PC-3 (cell line): ENCODE results near the gene VPS8. TPM values are rescaled to one million over a fixed set of nuclear protein-coding genes. Genes with fewer than 3 reads are reported as not detected.

Source experiments
- ATAC-seq: fragments of 200-7000 bp; cut with Tn5 transposase; 2 replicates; pipeline ENCODE4 v1.9.1; 2020; ENCODE audit warnings: mild to moderate bottlenecking, moderate library complexity
- BruUV-seq: library from RNA; stranded (reverse); fragments of 400-500 nt; replicated peaks from 2 replicates; lab custom pipeline; 2021; lab: Mats Ljungman, UMichigan
- CTCF ChIA-PET: fragments of 300-600 bp; sonication (Branson Sonifier 250); formaldehyde crosslinking; loops from one replicate; lab custom pipeline; 2022; ENCODE audit warnings: antibody characterized with exemption; lab: Charles Lee
- POLR2A ChIA-PET: fragments of 300-600 bp; sonication (Branson Sonifier 250); formaldehyde crosslinking; loops from one replicate; lab custom pipeline; 2022; ENCODE audit warnings: antibody characterized with exemption; ENCODE audit not compliant: unreplicated experiment; lab: Charles Lee
- DNase-seq: peaks from one replicate; pipeline ENCODE4 v3.0.0-alpha.2; 2015
- H2AFZ ChIP-seq: fragments of 300-600 bp; sonication (generic); 2 replicates; pipeline ENCODE4 v1.6.0; 2016; ENCODE audit warnings: antibody characterized with exemption, low read length
- H3F3A ChIP-seq: fragments of 300-600 bp; sonication (generic); one replicate; pipeline ENCODE4 v1.6.0; 2017; ENCODE audit warnings: antibody characterized with exemption, low read length, control low read depth, mild to moderate bottlenecking; ENCODE audit not compliant: unreplicated experiment
- H3K27ac ChIP-seq: fragments of 300-600 bp; sonication (generic); 2 replicates; pipeline ENCODE4 v1.5.1; 2016; ENCODE audit warnings: mild to moderate bottlenecking, low read length
- H3K27me3 ChIP-seq: fragments of 300-600 bp; sonication (generic); 2 replicates; pipeline ENCODE4 v1.6.1; 2016; ENCODE audit warnings: low read length, mixed read lengths
- H3K36me3 ChIP-seq: fragments of 300-600 bp; sonication (generic); 2 replicates; pipeline ENCODE4 v1.6.1; 2016; ENCODE audit warnings: low read depth, mixed run types, low read length, mixed read lengths
- H3K4me1 ChIP-seq: fragments of 300-600 bp; sonication (generic); 2 replicates; pipeline ENCODE4 v1.5.1; 2016; ENCODE audit warnings: low read length; ENCODE audit not compliant: insufficient read depth
- H3K4me2 ChIP-seq: fragments of 300-600 bp; sonication (generic); 2 replicates; pipeline ENCODE4 v1.6.0; 2016; ENCODE audit warnings: low read length
- H3K4me3 ChIP-seq: fragments of 300-600 bp; sonication (generic); 2 replicates; pipeline ENCODE4 v1.5.1; 2016; ENCODE audit warnings: mild to moderate bottlenecking, low read length, mixed read lengths
- H3K79me2 ChIP-seq: fragments of 300-600 bp; sonication (generic); 2 replicates; pipeline ENCODE4 v1.6.1; 2017; ENCODE audit warnings: low read length, mixed read lengths
- H3K9ac ChIP-seq: fragments of 300-600 bp; sonication (generic); 2 replicates; pipeline ENCODE4 v1.6.0; 2016; ENCODE audit warnings: mild to moderate bottlenecking, low read length
- H3K9me2 ChIP-seq: fragments of 300-600 bp; sonication (generic); replicated peaks from 2 replicates; pipeline ENCODE4 v1.6.1; 2016; ENCODE audit warnings: mixed run types, low read length, mixed read lengths
- H3K9me3 ChIP-seq: fragments of 300-600 bp; sonication (generic); 2 replicates; pipeline ENCODE4 v1.6.1; 2016; ENCODE audit warnings: low read length, mixed read lengths
- H4K20me1 ChIP-seq: fragments of 300-600 bp; sonication (generic); 2 replicates; pipeline ENCODE4 v1.6.1; 2016; ENCODE audit warnings: low read length, mixed read lengths
- EZH2 ChIP-seq: fragments of 300-600 bp; sonication (generic); IDR thresholded peaks from one replicate; pipeline ENCODE4 v1.6.1; 2017; ENCODE audit warnings: antibody characterized with exemption, mild to moderate bottlenecking, low read length; ENCODE audit not compliant: unreplicated experiment
- EZH2phosphoT487 ChIP-seq: fragments of 300-600 bp; sonication (generic); IDR thresholded peaks from 2 replicates; pipeline ENCODE4 v1.6.1; 2018; ENCODE audit warnings: mild to moderate bottlenecking, antibody characterized with exemption, low read length, borderline replicate concordance
- intact Hi-C: fragments of 100-400 bp; cut with micrococcal nuclease; formaldehyde crosslinking; loops from 2 replicates; pipeline ENCODE4 v1.9.0; 2023
- total RNA-seq: library from RNA; depleted of rRNA; stranded (reverse); fragments of >200 nt; gene quantifications from 2 replicates; pipeline ENCODE4 v1.2.3, GENCODE V29; 2014
- TF ChIP-seq, protein P1 (sequence below): fragments of 300-600 bp; sonication (generic); conservative IDR thresholded peaks from 2 replicates; pipeline ENCODE4 v1.5.1; 2017; ENCODE audit warnings: antibody characterized with exemption, low read depth, mild to moderate bottlenecking, low read length

VPS8 gene
- total RNA-seq, 1 experiment from 2014 or later, result 38.0 TPM

GRCh38 chr3:184801241-184801785 is 10.7 kb upstream of the VPS8 start:
- BruUV-seq, result no TSS peak
- DNase-seq, result no peak
- CTCF ChIA-PET, result interaction anchor here (0.5 to 1.0 kb wide), 2 partner anchors 35 to 240 kb away, joined by 6 to 8 read pairs; no protein-coding TSS in a partner anchor
- Histone ChIP-seq H3K4me2 (no peak overlapping the region), H3K27me3 (peaks cover 32% of the 10 kb centered on the region), H3K4me1 (no peaks in the 10 kb centered on the region), H2AFZ (no peak overlapping the region), H3K79me2 (no peaks in the 10 kb centered on the region), H3K36me3 (no peaks in the 10 kb centered on the region), H3K27ac (no peak overlapping the region), H3K9me3 (no peaks in the 10 kb centered on the region), H3K9ac (no peak overlapping the region), H3K9me2 (no peaks in the 10 kb centered on the region), H4K20me1 (no peaks in the 10 kb centered on the region), H3F3A (no peaks in the 10 kb centered on the region), H3K4me3 (no peak overlapping the region)
- intact Hi-C loops, result loop anchor here (10.0 kb wide), 1 partner anchor 427 kb away; the partner anchor contains the start of gene THPO
- ATAC-seq, result no peak
- no peak for TF ChIP-seq EZH2
- no peak for TF ChIP-seq EZH2phosphoT487
- TF ChIP-seq, protein P1, sequence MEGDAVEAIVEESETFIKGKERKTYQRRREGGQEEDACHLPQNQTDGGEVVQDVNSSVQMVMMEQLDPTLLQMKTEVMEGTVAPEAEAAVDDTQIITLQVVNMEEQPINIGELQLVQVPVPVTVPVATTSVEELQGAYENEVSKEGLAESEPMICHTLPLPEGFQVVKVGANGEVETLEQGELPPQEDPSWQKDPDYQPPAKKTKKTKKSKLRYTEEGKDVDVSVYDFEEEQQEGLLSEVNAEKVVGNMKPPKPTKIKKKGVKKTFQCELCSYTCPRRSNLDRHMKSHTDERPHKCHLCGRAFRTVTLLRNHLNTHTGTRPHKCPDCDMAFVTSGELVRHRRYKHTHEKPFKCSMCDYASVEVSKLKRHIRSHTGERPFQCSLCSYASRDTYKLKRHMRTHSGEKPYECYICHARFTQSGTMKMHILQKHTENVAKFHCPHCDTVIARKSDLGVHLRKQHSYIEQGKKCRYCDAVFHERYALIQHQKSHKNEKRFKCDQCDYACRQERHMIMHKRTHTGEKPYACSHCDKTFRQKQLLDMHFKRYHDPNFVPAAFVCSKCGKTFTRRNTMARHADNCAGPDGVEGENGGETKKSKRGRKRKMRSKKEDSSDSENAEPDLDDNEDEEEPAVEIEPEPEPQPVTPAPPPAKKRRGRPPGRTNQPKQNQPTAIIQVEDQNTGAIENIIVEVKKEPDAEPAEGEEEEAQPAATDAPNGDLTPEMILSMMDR, result no peak
- POLR2A ChIA-PET, result no interaction called here

GRCh38 chr3:184802150-184802549 is 9.8 kb upstream of the VPS8 start:
- POLR2A ChIA-PET, result no interaction called here
- intact Hi-C loops, result loop anchor here (2.0 to 10.0 kb wide), 2 partner anchors 25 to 427 kb away; partner anchors contain the start of gene THPO

More at GRCh38 chr3:184802150-184802549, 9.8 kb upstream of the VPS8 start:
- CTCF ChIA-PET, result interaction anchor here (0.6 kb wide), 1 partner anchor 10 kb away, joined by 3 read pairs; the partner anchor contains the start of gene VPS8
- Histone ChIP-seq H3K36me3 (no peaks in the 10 kb centered on the region), H3K27me3 (peaks cover 32% of the 10 kb centered on the region), H3K9me2 (no peaks in the 10 kb centered on the region), H3K4me1 (no peaks in the 10 kb centered on the region), H3K9ac (no peak overlapping the region), H3K79me2 (no peaks in the 10 kb centered on the region), H3K27ac (no peak overlapping the region), H3K4me3 (no peak overlapping the region), H2AFZ (no peak overlapping the region), H3F3A (no peaks in the 10 kb centered on the region), H3K9me3 (no peaks in the 10 kb centered on the region), H3K4me2 (no peak overlapping the region), H4K20me1 (no peaks in the 10 kb centered on the region)
- no TSS peak for BruUV-seq
- no peak for TF ChIP-seq EZH2phosphoT487
- no peak for TF ChIP-seq EZH2
- TF ChIP-seq, protein P1, result no peak
- no peak for DNase-seq
- ATAC-seq, result no peak
